Colon (tissue), 2 donors: ENCODE data around the gene FCAR.
"Not testable (repeated sequence)": the region's sequence is repeated elsewhere in the genome, so short reads cannot be mapped to it uniquely, and the experiment has no call there.

Experiments
- FAIRE-seq: peaks from 2 replicates; lab custom pipeline; 2012; peaks lifted over from hg19 to GRCh38; lab: Jason Lieb, UNC
- donor health status: control.
- donor health status: control.

Gene FCAR

DNA sequence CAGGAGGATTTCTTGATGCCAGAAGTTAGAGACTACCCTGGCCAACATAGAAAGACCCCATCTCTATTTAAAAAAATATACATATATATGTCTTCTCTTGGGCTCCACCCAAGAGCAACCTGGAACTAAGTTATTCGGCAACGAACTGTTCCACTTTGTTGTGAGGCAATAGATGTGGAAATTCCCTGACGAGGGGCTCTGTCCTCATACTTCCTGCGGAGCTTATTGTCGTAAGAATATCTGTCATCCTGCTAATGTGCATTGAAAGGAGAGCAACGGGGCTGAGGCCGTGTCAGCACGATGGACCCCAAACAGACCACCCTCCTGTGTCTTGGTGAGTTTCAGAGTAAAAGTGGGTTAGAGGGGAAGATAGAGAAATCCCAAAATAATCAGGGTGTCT is at the start of gene FCAR:
FCAR (plus strand) TSS at position 246 of the 400 bp plus-strand sequence; CDS start at position 301, 55 bp downstream.
- no peak for FAIRE-seq

DNA sequence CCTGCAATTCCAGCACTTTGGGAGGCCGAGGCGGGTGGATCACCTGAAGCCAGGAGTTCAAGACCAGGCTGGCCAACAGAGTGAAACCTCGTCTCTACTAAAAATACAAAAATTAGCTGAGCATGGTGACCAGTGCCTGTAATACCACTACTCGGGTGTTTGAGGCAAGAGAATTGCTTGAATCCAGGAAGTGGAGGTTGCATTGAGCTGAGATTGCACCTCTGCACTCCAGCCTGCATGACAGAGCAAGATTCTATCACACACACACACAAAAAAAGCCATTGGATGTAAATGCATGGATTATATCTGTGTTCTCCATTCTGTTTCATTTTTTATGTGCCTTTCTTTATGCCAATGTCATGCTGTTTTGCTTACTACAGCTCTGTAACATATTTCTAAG is 49.6 kb upstream of the FCAR start:
- FAIRE-seq: not testable (repeated sequence)

DNA sequence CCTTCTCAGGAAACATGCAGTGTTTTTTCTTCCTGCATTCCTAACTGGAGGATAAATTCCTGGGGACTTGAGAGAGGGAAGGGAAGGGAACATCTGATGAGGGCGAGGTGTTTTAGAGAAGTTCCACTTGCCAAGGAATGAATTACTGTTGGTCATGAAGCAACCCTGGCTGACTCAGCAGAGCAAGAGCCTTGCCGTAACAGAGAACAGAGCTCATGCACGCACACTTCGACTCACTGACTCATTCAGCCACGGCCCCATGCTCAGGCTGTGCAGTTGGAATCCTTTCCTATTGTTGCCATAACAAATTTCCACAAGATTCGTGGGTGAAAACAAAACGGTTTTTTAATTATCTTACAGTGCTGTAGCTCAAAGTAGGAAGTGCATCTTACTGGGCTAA is 48.7 kb upstream of the FCAR start:
- FAIRE-seq: not testable (repeated sequence)

DNA sequence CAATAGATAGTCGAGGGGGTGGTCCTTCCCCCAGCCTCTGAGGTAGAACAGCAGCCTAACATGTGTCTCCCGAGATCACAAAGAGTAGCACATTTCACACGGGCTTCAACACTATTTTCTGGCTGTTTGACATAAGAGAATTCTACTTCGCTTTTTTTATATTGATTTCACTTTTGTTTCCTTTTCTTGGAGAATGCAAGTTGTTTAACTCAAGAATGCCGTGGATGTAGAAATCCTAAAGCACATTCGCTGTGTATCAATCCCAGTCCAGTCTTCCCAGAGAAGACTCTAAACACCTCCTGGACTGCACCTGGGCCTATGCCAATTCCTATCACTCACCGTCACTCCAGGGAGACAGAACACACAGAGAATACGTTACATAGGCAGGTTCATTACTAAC is 46.0 kb upstream of the FCAR start:
- not testable (repeated sequence) for FAIRE-seq

DNA sequence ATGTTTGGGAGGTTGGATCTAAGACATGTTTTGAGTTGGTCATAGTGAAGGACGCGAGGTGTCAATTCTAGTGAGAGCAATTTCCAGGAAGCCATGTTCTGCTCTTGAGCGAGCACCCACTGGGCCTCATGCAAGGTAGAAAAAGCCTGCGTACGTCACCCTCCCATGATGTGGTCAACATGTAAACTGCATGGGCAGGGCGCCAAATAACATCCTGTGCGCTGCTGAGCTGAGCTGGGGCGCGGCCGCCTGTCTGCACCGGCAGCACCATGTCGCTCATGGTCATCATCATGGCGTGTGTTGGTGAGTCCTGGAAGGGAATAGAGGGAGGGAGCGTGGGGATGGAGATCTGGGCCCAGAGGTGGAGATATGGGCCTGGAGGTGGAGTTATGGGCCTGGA is 41.5 kb upstream of the FCAR start, which contains the start of gene KIR2DS4:
KIR2DS4 (plus strand) TSS at position 181 of the 400 bp plus-strand sequence.
- not testable (repeated sequence) for FAIRE-seq

DNA sequence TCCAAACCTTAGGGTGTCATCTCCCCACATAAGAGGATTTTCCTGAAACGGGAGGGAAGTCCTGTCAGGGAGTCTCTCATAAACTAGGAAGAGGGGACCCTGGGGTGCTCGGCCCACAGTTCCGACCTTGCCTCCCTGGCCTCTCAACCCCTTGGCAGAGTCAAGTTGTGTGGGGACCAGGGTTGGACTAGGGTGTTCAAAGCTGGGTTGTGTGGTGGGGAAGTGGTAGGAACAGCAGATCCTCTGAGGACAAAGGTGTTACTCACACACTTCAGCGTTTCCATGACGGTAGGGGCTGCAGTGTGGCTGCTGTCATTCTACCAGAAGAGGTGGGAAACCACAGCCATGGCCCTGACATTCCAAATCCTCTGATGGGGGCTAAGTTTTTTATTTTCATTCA is 38.9 kb upstream of the FCAR start:
- FAIRE-seq: not testable (repeated sequence)

DNA sequence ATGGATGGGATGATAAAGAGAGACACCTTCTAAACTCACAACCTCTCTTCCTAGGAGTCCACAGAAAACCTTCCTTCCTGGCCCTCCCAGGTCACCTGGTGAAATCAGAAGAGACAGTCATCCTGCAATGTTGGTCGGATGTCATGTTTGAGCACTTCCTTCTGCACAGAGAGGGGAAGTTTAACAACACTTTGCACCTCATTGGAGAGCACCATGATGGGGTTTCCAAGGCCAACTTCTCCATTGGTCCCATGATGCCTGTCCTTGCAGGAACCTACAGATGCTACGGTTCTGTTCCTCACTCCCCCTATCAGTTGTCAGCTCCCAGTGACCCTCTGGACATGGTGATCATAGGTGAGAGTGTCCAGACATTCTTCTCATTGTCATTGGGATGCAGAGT is 36.5 kb upstream of the FCAR start:
- not testable (repeated sequence) for FAIRE-seq

DNA sequence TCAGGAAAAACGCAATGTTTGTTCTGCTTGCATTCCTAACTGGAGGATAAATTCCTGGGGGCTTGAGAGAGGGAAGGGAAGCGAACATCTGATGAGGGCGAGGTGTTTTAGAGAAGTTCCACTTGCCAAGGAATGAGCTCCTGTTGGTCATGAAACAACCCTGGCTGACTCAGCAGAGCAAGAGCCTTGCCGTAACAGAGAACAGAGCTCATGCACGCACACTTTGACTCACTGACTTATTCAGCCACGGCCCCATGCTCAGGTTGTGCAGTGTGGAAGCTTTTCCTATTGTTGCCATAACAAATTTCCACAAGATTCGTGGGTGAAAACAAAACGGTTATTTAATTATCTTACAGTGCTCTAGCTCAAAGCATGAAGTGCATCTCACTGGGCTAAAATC is 30.9 kb upstream of the FCAR start:
- not testable (repeated sequence) for FAIRE-seq

DNA sequence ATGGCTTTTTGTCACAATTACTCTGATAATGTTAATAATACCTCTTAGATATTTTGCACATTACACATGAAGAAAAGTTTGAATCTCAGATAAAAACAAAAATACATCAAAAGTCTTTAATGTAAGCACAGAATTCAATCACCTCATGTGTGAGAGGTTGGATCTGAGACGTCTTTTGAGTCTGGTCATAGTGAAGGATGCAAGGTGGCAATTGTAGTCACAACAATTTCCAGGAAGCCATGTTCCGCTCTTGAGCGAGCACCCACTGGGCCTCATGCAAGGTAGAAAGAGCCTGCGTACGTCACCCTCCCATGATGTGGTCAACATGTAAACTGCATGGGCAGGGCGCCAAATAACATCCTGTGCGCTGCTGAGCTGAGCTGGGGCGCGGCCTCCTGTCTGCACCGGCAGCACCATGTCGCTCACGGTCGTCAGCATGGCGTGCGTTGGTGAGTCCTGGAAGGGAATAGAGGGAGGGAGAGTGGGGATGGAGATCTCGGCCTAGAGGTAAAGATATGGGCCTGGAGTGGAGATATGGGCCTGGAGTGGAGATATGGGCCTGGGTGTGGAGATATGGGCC is 23.9 kb upstream of the FCAR start, which contains the start of gene KIR3DL2:
KIR3DL2 (plus strand) TSS at position 383 of the 580 bp plus-strand sequence; CDS start at position 416, 33 bp downstream.
- FAIRE-seq: not testable (repeated sequence)

DNA sequence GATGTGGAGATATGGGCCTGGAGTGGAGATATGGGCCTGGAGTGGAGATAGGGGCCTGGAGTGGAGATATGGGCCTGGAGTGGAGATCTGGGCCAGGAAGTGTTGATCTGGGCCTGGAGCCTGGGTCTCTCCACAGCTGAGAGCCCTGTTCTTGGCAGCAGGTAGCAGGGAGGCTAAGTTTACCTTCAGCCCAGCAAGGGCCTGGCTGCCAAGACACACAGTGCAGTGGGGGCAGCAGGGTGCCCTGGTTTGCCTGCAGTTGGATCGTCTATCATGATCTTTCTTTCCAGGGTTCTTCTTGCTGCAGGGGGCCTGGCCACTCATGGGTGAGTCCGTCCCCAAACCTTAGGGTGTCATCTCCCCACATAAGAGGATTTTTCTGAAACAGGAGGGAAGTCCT is 23.1 kb upstream of the FCAR start:
- no peak for FAIRE-seq

DNA sequence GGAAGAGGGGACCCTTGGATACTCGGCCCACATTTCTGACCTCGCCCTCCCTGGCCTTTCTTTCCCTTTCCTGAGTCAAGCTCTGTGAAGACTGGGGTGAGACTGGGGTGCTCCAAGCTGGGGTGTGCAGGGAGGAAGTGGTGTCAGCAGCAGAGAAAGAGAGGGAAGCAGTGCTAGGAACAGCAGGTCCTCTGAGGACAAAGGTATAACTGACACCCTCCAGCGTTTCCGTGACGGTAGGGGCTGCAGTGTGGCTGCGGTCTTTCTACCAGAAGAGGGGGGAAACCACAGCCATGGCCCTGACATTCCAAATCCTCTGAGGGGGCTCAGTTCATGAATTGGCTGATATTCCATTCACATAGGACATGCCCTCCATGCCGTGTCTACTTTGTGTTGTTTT is 22.7 kb upstream of the FCAR start:
- FAIRE-seq: no peak

DNA sequence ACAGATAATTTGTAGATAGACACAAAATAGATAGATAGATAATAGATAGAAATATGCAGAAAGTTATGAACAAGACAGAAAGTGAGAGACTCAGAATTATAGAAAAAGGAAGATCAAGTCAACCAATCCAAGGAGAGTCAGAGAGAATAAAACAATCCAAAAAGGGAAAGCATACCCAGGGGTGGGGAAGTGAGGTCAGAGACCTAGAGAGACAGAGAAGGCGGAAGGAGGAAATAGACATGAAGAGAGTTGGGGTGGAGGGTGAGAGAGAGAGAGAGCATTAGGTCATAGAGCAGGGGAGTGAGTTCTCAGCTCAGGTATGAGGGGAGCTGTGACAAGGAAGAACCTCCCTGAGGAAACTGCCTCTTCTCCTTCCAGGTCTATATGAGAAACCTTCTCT is 18.8 kb upstream of the FCAR start:
- FAIRE-seq: not testable (repeated sequence)

DNA sequence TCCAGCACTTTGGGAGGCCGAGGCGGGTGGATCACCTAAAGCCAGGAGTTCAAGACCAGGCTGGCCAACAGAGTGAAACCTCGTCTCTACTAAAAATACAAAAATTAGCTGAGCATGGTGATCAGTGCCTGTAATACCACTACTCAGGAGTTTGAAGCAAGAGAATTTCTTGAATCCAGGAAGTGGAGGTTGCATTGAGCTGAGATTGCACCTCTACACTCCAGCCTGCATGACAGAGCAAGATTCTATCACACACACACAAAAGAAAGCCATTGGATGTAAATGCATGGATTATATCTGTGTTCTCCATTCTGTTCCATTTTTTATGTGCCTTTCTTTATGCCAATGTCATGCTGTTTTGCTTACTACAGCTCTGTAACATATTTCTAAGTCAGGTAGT is 15.6 kb upstream of the FCAR start:
- not testable (repeated sequence) for FAIRE-seq

DNA sequence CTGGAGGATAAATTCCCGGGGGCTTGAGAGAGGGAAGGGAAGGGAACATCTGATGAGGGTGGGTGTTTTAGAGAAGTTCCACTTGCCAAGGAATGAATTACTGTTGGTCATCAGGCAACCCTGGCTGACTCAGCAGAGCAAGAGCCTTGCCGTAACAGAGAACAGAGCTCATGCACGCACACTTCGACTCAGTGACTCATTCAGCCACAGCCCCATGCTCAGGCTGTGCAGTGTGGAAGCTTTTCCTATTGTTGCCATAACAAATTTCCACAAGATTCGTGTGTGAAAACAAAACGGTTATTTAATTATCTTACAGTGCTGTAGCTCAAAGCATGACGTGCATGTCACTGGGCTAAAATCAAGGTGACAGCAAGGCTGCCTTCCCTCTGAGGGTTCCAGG is 14.6 kb upstream of the FCAR start:
- not testable (repeated sequence) for FAIRE-seq

DNA sequence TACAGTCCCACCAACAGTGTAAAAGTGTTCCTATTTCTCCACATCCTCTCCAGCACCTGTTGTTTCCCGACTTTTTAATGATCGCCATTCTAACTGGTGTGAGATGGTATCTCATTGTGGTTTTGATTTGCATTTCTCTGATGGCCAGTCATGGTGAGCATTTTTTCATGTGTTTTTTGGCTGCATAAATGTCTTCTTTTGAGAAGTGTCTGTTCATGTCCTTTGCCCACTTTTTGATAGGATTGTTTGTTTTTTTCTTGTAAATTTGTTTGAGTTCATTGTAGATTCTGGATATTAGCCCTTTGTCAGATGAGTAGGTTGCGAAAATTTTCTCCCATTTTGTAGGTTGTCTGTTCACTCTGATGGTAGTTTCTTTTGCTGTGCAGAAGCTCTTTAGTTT is 10.6 kb upstream of the FCAR start:
- not testable (repeated sequence) for FAIRE-seq

DNA sequence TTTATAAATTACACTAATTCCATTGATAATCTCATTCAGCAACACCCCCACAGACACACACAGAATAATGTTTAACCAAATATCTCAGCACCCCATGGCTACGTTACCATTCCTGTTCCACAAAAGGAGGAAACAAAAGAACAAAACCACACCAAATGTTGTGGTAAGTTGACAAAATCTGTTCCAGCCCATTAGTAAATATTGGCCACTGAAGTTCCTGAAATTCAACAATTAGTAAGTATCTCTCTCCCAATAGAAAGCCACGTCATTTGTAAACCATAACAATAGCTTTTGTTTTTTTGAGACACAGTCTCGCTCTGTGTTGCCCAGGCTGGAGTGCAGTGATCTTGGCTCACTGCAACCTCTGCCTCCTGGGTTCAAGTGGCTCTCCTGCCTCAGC is 2.3 kb upstream of the FCAR start:
- FAIRE-seq: no peak

DNA sequence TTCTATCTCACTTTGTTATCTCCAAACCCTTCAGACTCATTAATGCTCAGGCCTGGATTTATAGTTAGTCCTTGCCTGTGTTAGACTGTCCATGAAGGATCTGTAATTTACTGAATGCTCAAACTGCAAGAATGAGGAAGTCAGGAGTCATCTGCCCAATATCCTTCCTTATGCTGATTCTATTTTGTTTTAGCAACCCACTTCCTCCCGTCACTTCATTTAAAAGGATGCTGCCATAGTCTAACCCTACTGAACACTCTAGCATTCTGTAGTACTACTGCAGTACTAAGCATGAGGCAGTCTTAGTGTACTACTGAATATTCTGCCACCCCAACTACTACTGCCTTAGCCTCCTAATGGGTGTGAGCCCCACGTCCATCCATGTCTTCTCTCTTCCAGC is 1.5 kb downstream of the FCAR start:
- FAIRE-seq: no peak

DNA sequence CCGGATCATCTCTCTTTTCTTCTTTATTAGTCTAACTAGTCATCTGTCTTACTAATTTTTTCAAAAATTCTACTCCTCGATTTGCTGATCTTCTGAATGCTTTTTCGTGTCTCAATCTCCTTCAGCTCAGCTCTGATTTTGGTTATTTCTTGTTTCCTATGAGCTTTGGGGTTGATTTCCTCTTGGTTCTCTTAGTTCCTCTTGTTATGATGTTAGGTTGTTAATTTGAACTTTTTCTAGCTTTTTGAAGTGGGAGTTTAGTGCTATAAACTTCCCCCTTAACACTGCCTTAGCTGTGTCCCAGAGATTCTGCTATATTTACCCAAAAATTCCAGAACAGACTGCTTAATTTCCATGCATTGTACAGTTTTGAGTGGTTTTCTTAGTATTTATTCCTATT is 3.4 kb downstream of the FCAR start:
- no peak for FAIRE-seq

DNA sequence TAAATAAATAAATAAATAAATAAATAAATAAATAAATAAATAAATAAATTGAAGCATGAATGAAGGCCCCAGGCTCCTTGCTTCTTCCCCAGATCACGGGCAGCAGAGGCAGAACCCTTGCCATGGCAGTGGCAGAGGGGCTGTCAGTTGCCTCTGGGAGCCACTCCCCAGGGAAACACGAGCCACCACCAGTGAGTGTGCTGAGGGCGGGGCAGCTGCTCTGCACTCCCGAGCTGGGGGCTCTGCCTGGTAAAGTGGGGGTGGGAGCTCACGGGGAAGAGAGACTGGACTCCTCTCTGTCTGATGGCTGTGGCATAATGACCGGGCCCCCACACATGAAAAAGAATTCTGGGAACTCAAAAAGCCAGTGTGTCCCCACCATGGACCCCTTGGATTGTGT is 7.8 kb downstream of the FCAR start:
- FAIRE-seq: no peak

DNA sequence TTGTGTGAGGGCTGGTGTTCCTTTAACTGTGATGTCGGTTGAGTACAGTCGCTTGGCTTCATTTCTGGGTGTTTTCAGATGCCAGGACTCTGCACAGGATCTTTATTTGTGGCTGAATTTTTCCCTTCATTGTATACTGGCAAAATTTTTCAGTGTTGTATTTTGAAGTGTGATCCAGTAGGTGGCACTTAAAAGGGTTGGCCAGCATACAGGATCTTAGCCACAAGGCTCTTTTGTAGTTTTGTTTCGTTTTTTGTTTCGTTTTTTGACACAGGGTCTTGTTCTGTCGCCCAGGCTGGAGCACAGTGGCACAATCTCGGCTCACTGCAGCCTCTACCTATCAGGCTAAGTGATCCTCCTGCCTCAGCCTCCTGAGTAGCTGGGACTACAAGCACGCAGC is 8.7 kb downstream of the FCAR start:
- FAIRE-seq: no peak

DNA sequence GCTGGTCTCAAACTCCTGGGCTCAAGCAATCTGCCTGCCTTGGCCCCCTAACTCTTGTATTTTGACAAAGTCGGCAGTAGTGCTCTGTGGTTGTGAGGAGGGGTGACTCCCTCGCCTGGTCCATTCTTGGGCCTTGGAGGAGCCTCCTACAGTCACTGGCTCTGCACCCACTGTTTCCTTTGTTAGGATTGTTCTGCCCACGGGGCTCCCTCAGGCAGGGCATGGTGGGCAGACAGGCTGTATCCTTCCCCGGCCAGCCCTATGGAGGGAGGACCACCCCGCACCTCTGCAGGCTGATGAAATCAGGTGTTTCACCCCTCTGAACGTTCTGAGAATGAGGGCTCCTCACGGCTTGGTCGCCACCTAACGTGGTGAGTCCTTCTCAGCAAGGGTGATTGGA is 9.2 kb downstream of the FCAR start:
- no peak for FAIRE-seq

DNA sequence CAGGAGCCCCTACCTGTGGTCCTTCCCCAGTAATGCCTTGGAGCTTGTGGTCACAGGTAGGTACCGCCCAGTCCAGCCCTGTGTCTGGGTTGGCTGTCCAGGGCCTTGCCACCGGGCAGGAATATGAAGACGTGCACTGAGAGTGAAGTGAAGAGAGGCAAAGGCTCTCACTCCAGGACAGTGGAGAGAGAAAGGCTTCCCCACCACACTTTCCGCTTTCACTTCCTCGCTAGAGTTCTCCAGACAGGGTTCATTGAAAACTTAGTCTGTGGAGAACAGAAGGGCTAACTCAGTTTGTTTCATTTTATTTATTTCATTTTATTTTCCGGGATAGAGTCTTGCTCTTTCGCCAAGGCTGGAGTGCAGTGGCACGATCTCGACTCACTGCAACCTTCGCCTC is 14.2 kb downstream of the FCAR start:
- no peak for FAIRE-seq

DNA sequence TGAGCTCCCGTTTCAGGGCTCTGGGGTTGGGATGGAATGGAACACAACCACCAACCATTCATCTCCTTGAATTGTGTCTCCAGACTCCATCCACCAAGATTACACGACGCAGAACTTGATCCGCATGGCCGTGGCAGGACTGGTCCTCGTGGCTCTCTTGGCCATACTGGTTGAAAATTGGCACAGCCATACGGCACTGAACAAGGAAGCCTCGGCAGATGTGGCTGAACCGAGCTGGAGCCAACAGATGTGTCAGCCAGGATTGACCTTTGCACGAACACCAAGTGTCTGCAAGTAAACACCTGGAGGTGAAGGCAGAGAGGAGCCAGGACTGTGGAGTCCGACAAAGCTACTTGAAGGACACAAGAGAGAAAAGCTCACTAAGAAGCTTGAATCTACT is 15.5 kb downstream of the FCAR start:
- no peak for FAIRE-seq

DNA sequence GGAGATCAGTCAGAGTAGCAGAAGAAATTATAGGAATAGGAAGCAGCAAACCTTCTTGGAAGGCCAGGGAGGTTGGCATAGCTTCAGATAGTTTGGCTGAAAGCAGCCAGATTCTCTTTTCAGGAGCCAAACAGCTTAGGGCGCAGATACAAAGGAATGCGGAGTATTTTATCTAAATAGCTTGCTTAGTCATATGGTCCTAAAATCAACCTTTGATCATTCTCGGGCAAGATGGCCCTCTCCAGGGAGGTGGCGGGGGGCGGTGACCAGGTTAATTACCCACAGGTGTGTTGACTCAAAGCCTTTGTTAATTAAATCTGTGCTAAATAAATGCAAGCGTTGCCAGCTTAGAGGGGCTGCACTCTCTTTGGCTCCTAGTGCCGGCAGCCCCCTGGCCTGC is 19.4 kb downstream of the FCAR start:
- FAIRE-seq: no peak

DNA sequence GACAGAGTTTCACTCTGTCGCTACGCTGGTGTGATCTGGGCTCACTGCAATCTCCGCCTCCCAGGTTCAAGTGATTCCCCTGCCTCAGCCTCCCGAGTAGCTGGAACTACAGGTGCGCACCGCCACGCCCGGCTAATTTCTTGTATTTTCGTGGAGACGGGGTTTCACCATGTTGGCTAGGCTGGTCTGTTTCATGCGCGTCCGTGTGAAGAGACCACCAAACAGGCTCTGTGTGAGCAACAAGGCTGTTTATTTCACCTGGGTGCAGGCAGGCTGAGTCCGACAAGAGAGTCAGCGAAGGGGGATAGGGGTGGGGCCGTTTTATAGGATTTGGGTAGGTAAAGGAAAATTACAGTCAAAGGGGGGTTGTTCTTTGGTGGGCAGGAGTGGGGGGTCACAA is 20.1 kb downstream of the FCAR start:
- not testable (repeated sequence) for FAIRE-seq
